ENCODE measurements around the gene ABCA12.
A peak's percentile ranks its signal among the peaks of the same experiment; 100 is the strongest.

ABCA12 gene

GRCh38 chr2:214934006-214934405 lies 204.4 kb downstream of the ABCA12 start:
- Histone ChIP-seq H3K9me3 (no peaks in the 10 kb centered on the region), H3K4me2 (no peak overlapping the region), H3K4me3 (no peak overlapping the region), H3K9ac (no peak overlapping the region), H4K20me1 (no peaks in the 10 kb centered on the region), H3K36me3 (no peaks in the 10 kb centered on the region), H3K4me1 (0 out of 2 replicates have a peak, but pooled peaks cover 5% of the 10 kb centered on the region), H3K27me3 (no peaks in the 10 kb centered on the region), H3K27ac (no peak overlapping the region)
- no peak for TF ChIP-seq Cebpa-rat (IDR thresholded peaks at IDR 0.05)

DNA sequence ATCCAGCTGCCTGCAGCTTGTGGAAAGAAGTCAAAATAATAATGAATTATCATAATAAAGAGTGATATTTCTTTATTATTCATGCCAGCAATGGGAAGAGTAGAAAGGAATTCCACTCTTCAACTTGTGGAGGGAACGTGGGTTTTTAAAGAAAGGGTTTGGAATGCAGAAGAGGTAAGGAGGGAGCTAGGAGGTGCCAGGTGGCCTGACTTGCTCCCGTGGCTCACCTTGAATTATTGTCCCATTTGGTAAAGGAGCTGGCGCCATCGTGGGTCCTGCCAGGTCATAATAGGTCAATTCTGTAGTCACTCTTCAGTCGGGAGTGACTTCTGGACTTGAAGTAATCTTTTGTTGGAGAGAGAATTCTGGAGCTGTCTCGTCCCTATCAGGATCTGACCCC lies 233.8 kb downstream of the ABCA12 start:
- H3K4me2 ChIP-seq, result no peak overlapping the region
- H3K27ac ChIP-seq, result no peak overlapping the region
- H3K4me1 ChIP-seq, result peaks cover 8% of the 10 kb centered on the region; the same call in 1 of the 2 replicates
- H4K20me1 ChIP-seq, result no peaks in the 10 kb centered on the region
- H3K36me3 ChIP-seq, result no peaks in the 10 kb centered on the region
- no peaks in the 10 kb centered on the region for H3K9me3 ChIP-seq
- no peak overlapping the region for H3K9ac ChIP-seq
- TF ChIP-seq Cebpa-rat (IDR thresholded peaks at IDR 0.05), result no peak
- H3K4me3 ChIP-seq, result no peak overlapping the region
- H3K27me3 ChIP-seq, result no peaks in the 10 kb centered on the region

DNA sequence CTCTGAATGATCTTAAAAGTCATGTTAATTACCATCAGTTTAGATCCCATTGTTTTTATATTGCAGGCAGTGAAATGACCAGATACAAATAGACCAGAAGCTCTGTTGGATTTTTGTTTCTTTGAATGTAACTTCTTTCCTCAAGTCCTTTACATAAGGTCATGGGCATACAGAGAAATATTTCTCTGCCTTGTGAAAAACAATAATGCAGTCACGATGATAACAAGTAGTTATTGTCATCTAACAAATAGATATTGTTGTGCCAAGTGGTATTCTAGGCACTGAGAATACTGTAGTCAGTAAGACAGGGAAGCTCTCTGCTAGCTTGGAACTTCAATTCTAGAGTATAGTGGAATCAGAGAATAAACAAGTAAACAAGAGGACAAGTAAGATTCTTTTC lies 234.2 kb downstream of the ABCA12 start:
- no peak overlapping the region for H3K9ac ChIP-seq
- H3K9me3 ChIP-seq, result no peaks in the 10 kb centered on the region
- H3K27ac ChIP-seq, result no peak overlapping the region
- no peak for TF ChIP-seq Cebpa-rat (IDR thresholded peaks at IDR 0.05)
- no peaks in the 10 kb centered on the region for H4K20me1 ChIP-seq
- H3K4me3 ChIP-seq, result no peak overlapping the region
- H3K4me1 ChIP-seq, result peaks cover 8% of the 10 kb centered on the region; the same call in 1 of the 2 replicates
- H3K4me2 ChIP-seq, result no peak overlapping the region
- no peaks in the 10 kb centered on the region for H3K27me3 ChIP-seq
- H3K36me3 ChIP-seq, result no peaks in the 10 kb centered on the region

DNA sequence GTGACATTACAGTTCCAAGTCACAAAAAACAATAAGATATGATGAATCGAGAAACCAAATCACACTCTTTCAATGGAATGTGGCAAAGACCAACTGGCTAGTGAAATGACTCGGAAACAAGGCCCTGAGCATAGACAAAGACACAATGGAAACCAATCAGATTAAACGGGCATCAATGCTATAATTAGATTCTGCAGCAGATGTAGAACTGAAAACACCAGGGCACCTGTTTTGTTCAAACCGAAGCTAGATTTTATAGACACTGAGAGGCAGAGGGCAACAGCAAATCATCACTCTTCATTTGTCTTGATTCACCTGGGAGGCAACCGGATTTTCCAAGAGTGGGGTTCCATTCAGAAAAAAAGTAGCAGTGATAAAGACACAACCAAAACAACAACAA lies 236.1 kb downstream of the ABCA12 start:
- no peak overlapping the region for H3K27ac ChIP-seq
- H3K9me3 ChIP-seq, result no peaks in the 10 kb centered on the region
- no peaks in the 10 kb centered on the region for H3K36me3 ChIP-seq
- H3K4me1 ChIP-seq, result peaks cover 8% of the 10 kb centered on the region; the same call in 1 of the 2 replicates
- H3K27me3 ChIP-seq, result no peaks in the 10 kb centered on the region
- H4K20me1 ChIP-seq, result no peaks in the 10 kb centered on the region
- H3K4me2 ChIP-seq, result 0 out of 2 replicates have a peak overlapping the region, but pooled peaks have one; percentile 3
- no peak for TF ChIP-seq Cebpa-rat (IDR thresholded peaks at IDR 0.05)
- no peak overlapping the region for H3K9ac ChIP-seq
- no peak overlapping the region for H3K4me3 ChIP-seq

DNA sequence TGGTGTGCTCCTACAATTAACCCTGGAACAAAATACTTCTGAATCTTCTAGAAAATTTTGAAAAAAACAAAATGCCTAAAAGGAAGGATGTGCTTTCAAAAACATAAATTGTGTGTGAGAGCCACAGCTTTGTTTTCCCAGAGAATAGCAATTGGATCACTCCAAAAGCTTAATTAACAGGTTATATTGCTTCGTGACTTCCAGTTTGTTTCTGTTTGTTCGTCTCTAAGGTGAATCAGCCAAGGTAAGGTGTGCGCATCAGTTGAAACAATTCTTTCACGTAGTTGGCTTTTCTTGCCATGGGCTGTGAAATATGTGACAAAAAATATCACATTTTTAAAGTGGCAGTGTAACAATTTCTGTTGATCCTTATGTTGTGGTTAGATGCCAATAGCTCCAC lies 238.7 kb downstream of the ABCA12 start:
- Histone ChIP-seq H4K20me1 (no peaks in the 10 kb centered on the region), H3K4me3 (no peak overlapping the region), H3K27ac (no peak overlapping the region), H3K27me3 (no peaks in the 10 kb centered on the region), H3K4me2 (no peak overlapping the region), H3K9me3 (no peaks in the 10 kb centered on the region), H3K9ac (no peak overlapping the region), H3K36me3 (no peaks in the 10 kb centered on the region), H3K4me1 (peaks cover 8% of the 10 kb centered on the region; the same call in 1 of the 2 replicates)
- no peak for TF ChIP-seq Cebpa-rat (IDR thresholded peaks at IDR 0.05)

DNA sequence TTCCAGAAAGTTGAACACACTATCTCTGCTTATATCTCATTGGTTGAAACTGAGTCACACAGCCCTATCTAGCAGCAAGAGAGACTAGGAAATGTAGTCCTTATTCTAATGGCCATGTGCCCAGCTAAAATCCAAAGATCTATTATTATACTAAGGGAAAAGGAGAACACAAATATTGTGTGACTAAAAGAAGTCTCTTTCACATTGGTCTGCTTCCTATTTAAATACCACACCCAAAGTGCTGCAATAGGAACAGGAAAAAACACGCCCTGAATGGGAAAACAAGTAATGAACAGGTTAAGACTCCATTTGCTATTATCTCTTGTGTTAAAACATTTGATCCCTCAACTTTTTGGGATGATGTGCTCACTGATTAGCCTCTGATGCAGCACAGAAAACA lies 242.2 kb downstream of the ABCA12 start:
- no peak for TF ChIP-seq Cebpa-rat (IDR thresholded peaks at IDR 0.05)
- H3K9ac ChIP-seq, result no peak overlapping the region
- no peak overlapping the region for H3K4me3 ChIP-seq
- H3K9me3 ChIP-seq, result no peaks in the 10 kb centered on the region
- no peaks in the 10 kb centered on the region for H3K27me3 ChIP-seq
- H3K4me2 ChIP-seq, result no peak overlapping the region
- H3K36me3 ChIP-seq, result no peaks in the 10 kb centered on the region
- H3K27ac ChIP-seq, result no peak overlapping the region
- H3K4me1 ChIP-seq, result no peaks in the 10 kb centered on the region
- no peaks in the 10 kb centered on the region for H4K20me1 ChIP-seq

GRCh38 chr2:214895469-214895868 lies 243.0 kb downstream of the ABCA12 start:
- H3K4me2 ChIP-seq, result no peak overlapping the region
- no peak overlapping the region for H3K4me3 ChIP-seq
- H4K20me1 ChIP-seq, result no peaks in the 10 kb centered on the region
- H3K4me1 ChIP-seq, result no peaks in the 10 kb centered on the region
- H3K9ac ChIP-seq, result no peak overlapping the region
- no peak for TF ChIP-seq Cebpa-rat (IDR thresholded peaks at IDR 0.05)
- no peak overlapping the region for H3K27ac ChIP-seq
- H3K36me3 ChIP-seq, result no peaks in the 10 kb centered on the region
- no peaks in the 10 kb centered on the region for H3K27me3 ChIP-seq
- H3K9me3 ChIP-seq, result no peaks in the 10 kb centered on the region

DNA sequence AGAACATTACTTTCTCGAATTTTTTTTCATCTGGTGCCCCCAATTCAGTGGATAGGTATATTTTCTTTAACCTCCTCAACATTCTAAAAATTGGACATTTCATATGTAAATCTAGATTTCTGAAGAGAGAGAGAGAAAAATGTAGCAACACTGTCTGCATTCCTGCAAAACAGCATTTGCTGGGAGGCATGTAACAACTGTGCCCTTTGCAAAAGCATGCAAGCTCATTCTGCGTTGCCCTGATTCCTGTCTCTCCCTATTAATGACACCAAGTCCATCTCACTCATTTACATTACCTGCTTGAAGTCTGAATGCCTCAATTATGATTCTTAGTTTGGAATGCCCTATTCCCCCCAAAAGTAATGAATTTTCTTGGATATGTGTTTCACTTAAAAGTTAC lies 249.1 kb downstream of the ABCA12 start:
- no peaks in the 10 kb centered on the region for H3K4me1 ChIP-seq
- no peaks in the 10 kb centered on the region for H3K9me3 ChIP-seq
- no peak for TF ChIP-seq Cebpa-rat (IDR thresholded peaks at IDR 0.05)
- no peak overlapping the region for H3K4me3 ChIP-seq
- H3K36me3 ChIP-seq, result no peaks in the 10 kb centered on the region
- no peaks in the 10 kb centered on the region for H3K27me3 ChIP-seq
- H4K20me1 ChIP-seq, result no peaks in the 10 kb centered on the region
- H3K4me2 ChIP-seq, result no peak overlapping the region
- no peak overlapping the region for H3K9ac ChIP-seq
- no peak overlapping the region for H3K27ac ChIP-seq

DNA sequence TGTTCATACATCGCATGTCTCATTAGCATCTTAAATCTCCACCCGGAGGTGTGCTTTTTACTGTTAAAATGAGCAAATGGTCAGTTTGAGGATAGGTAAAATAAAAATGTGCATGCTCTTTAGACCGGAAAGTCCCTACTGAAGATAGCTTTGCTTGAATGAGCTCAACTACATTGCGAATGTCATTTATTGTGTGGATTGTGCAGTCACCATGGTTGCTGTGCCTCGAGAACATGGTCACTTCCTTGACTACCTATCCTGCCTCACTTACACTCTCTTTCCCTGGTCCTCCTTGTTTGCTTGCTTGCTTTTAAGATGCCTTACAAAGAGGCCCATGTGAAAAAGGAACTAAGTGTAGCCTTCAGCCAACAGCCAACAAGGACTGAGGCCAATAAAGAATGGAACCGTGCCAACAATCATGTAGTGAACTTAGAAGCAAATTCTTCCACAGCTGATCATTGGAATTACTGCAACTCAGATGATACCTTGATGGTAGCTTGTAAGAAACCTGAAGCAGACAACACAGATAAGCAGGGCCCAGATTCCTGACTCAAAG lies 256.7 kb downstream of the ABCA12 start:
- no peak overlapping the region for H3K9ac ChIP-seq
- H3K27me3 ChIP-seq, result no peaks in the 10 kb centered on the region
- H3K27ac ChIP-seq, result no peak overlapping the region
- TF ChIP-seq Cebpa-rat (IDR thresholded peaks at IDR 0.05), result no peak
- no peaks in the 10 kb centered on the region for H3K36me3 ChIP-seq
- no peaks in the 10 kb centered on the region for H3K4me1 ChIP-seq
- no peaks in the 10 kb centered on the region for H4K20me1 ChIP-seq
- H3K4me2 ChIP-seq, result no peak overlapping the region
- H3K4me3 ChIP-seq, result no peak overlapping the region
- H3K9me3 ChIP-seq, result no peaks in the 10 kb centered on the region

Measured in BLaER1 (cell line).